Lower lobe of right lung (tissue), 2 donors: ENCODE measurements around the gene H1-8. TPM values are rescaled to one million over a fixed set of nuclear protein-coding genes. Genes with fewer than 3 reads are reported as not detected.
"Not testable (repeated sequence)": the region's sequence is repeated elsewhere in the genome, so short reads cannot be mapped to it uniquely, and the experiment has no call there.

Source experiments
- ATAC-seq, 2 donors: fragments of 200-7000 bp; cut with Tn5 transposase; one replicate each; pipeline ENCODE4 v1.9.1; 2020 to 2022; ENCODE audit warnings: mild to moderate bottlenecking in 2 of 2, moderate library complexity in 2 of 2
- DNase-seq: peaks from one replicate; pipeline ENCODE4 v3.0.0-alpha.2; 2020
- H3K27ac ChIP-seq: fragments of 200-600 bp; one replicate; pipeline ENCODE4 v1.8.0; 2022
- H3K27me3 ChIP-seq: fragments of 200-600 bp; one replicate; pipeline ENCODE4 v1.8.0; 2022; ENCODE audit warnings: low read depth
- H3K36me3 ChIP-seq: fragments of 200-600 bp; one replicate; pipeline ENCODE4 v1.8.0; 2022; ENCODE audit warnings: mild to moderate bottlenecking
- H3K4me1 ChIP-seq: fragments of 200-600 bp; one replicate; pipeline ENCODE4 v1.8.0; 2022
- H3K4me3 ChIP-seq: fragments of 200-600 bp; one replicate; pipeline ENCODE4 v1.8.0; 2022; ENCODE audit warnings: mild to moderate bottlenecking
- H3K9me3 ChIP-seq: fragments of 200-600 bp; one replicate; pipeline ENCODE4 v1.8.0; 2022
- CTCF ChIP-seq: fragments of 200-600 bp; IDR thresholded peaks from one replicate; pipeline ENCODE4 v1.8.0; 2022; ENCODE audit warnings: antibody characterized with exemption, mild to moderate bottlenecking
- intact Hi-C: fragments of 100-400 bp; cut with DNase I; formaldehyde crosslinking; loops from one replicate; pipeline ENCODE4 v1.11.0; 2022
- long read RNA-seq: library from polyadenylated mRNA; unstranded; transcript quantifications from one replicate; pipeline ENCODE4 v2.0.0, GENCODE V29; 2021
- total RNA-seq: library from RNA; stranded (reverse); fragmentation: NEBNext Ultra II Directional; extraction: Animal tissue kit (Norgen Biotek cat#: 25700); gene quantifications from one replicate; pipeline ENCODE4 v1.2.1, GENCODE V29; 2021
- donor health status: DM: no; HTN: yes; CAD: no; lungs with severe emphysema.

The H1-8 gene
- not detected for total RNA-seq
- long read RNA-seq = 0 reads

- Histone ChIP-seq H3K36me3 (no peaks in the 10 kb centered on the region), H3K27ac (no peak within 1 kb of the TSS), H3K4me3 (no peak within 1 kb of the TSS), H3K4me1 (no peaks in the 10 kb centered on the region), H3K9me3 (no peaks in the 10 kb centered on the region), H3K27me3 (no peaks in the 10 kb centered on the region)
- DNase-seq (no peak), ATAC-seq (no peak)
- intact Hi-C loops = no loop called here
- no peak for TF ChIP-seq CTCF
Measured at GRCh38 chr3:129543156-129543790, at the start of gene H1-8. Gene H1-8, plus strand, starts transcription at chr3:129543175. Its CDS starts 44 bp downstream, at chr3:129543219.

DNA sequence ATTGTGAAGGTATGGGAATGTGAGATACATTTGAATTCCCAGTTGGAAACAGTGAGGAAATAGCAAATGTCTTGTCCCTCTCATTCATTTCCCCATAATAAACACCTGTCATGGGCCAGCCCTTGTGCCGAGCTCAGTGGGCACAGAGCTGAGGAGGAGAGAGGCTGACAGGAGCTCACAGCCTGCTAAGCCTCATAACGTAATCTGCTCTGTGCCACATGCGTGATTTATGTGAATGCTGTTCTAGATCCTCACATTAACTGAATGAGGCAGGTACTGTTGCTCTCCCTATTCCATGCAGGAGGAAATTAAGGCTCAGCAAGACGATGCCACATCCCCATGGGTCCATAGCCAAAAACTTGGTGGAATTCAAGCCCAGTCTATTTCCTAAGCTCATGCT lies 49.8 kb upstream of the H1-8 start:
- intact Hi-C loops = no loop called here
- H3K27ac ChIP-seq = no peak overlapping the region
- DNase-seq (no peak), ATAC-seq (no peak)
- no peak overlapping the region for H3K4me3 ChIP-seq
- H3K4me1 ChIP-seq = peaks cover 29% of the 10 kb centered on the region
- no peaks in the 10 kb centered on the region for H3K27me3 ChIP-seq
- no peak for TF ChIP-seq CTCF
- H3K36me3 ChIP-seq = peaks cover 28% of the 10 kb centered on the region
- H3K9me3 ChIP-seq = no peaks in the 10 kb centered on the region

DNA sequence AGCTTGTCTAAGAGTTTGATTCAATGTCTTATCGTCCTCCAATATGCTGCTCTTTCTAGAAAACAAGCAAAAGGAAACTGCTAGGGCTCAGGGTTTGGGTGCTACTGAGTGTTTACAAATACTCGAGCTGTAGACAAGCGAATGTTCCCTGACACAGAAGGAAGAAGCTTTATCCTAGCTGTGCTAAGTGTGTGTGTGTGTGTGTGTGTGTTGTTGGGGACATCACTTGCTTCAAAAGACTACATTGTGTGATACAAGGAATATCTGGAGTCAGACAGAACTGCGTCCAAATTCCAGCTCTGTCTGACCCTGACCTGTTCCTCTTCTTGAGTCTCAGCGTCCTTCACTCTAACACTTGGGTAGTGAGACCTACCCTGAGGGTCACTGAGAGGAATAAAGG lies 48.5 kb upstream of the H1-8 start:
- H3K4me3 ChIP-seq, H3K27me3 ChIP-seq, DNase-seq, intact Hi-C loops, ATAC-seq, H3K9me3 ChIP-seq: not testable (repeated sequence)
- H3K27ac ChIP-seq = peak overlapping the region; percentile 72
- H3K36me3 ChIP-seq = peaks cover 28% of the 10 kb centered on the region
- H3K4me1 ChIP-seq = peaks cover 37% of the 10 kb centered on the region

- peaks cover 44% of the 10 kb centered on the region for H3K4me1 ChIP-seq
Measured at GRCh38 chr3:129495006-129495639, 47.9 kb upstream of the H1-8 start.

GRCh38 chr3:129497876-129498275 lies 45.1 kb upstream of the H1-8 start:
- H3K4me3 ChIP-seq, intact Hi-C loops, H3K9me3 ChIP-seq, H3K27me3 ChIP-seq, DNase-seq: not testable (repeated sequence)
- Histone ChIP-seq H3K36me3 (peaks cover 36% of the 10 kb centered on the region), H3K27ac (peak overlapping the region; percentile 74), H3K4me1 (peaks cover 49% of the 10 kb centered on the region)
- peak in 1 of 2 donors; percentile 5 for ATAC-seq

More at GRCh38 chr3:129495006-129495639, 47.9 kb upstream of the H1-8 start:
- DNase-seq, intact Hi-C loops, H3K27me3 ChIP-seq, H3K9me3 ChIP-seq, ATAC-seq, H3K4me3 ChIP-seq: not testable (repeated sequence)
- H3K27ac ChIP-seq = peak overlapping the region; percentile 72
- peaks cover 31% of the 10 kb centered on the region for H3K36me3 ChIP-seq

- H3K27me3 ChIP-seq, H3K9me3 ChIP-seq, DNase-seq, H3K4me3 ChIP-seq, intact Hi-C loops: not testable (repeated sequence)
- ATAC-seq = peak; percentile 29 to 71
- Histone ChIP-seq H3K4me1 (peaks cover 43% of the 10 kb centered on the region), H3K36me3 (peaks cover 40% of the 10 kb centered on the region), H3K27ac (peak overlapping the region; percentile 74)
Measured at GRCh38 chr3:129498603-129499488, 44.1 kb upstream of the H1-8 start.

DNA sequence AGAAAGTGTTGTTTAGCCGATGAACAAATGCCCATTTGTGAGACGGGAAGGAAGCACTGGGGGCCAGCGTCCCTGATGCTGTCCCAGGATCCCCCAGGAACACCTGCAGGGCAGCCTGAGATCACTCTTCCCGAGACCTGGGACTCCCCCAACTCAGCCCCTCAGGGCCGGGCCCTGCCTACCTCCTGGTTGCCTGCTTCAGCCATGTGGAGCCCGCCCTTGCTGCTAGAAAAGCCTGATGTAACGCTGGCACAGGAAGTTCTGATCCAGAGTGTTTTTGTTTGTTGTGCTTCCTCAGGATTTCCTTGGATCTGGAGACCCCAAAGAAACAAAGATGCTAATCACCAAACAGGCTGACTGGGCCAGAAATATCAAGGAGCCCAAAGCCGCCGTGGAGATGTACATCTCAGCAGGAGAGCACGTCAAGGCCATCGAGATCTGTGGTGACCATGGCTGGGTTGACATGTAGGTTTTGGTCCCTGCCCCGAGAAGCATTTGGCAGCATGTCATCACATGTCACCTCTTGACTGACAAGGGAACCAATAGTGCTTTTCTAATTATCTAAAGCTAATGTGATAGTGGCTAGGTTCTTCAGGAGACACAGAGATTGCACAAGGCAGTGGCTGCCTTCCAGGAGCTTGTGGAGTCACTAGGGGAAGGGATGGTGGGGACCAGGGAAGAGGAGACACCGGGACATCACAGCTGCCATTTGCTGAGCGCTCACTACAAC lies 43.2 kb upstream of the H1-8 start:
- peak overlapping the region; percentile 74 for H3K27ac ChIP-seq
- peaks cover 37% of the 10 kb centered on the region for H3K4me1 ChIP-seq

More for the DNA sequence above, 43.2 kb upstream of the H1-8 start:
- intact Hi-C loops, H3K9me3 ChIP-seq, DNase-seq, H3K27me3 ChIP-seq, ATAC-seq, H3K4me3 ChIP-seq: not testable (repeated sequence)
- H3K36me3 ChIP-seq = peaks cover 47% of the 10 kb centered on the region
